HEK293 (cell line): ENCODE measurements around the gene MDM4.
A peak's percentile ranks its signal among the peaks of the same experiment; 100 is the strongest.

Source experiments
- GLIS1 ChIP-seq: fragments of 450-650 bp; formaldehyde crosslinking; IDR thresholded peaks from 2 replicates; pipeline ENCODE4 v1.5.1; 2016; ENCODE audit warnings: missing biosample characterization, missing genetic modification characterization
- KLF16 ChIP-seq: fragments of 450-650 bp; formaldehyde crosslinking; IDR thresholded peaks from 2 replicates; pipeline ENCODE4 v1.5.1; 2017; ENCODE audit warnings: missing biosample characterization, missing genetic modification characterization
- ZBTB7A ChIP-seq: fragments of 450-650 bp; formaldehyde crosslinking; IDR thresholded peaks from 2 replicates; pipeline ENCODE4 v1.5.1; 2016; ENCODE audit warnings: low read depth, missing biosample characterization, missing genetic modification characterization
- ZIC2 ChIP-seq: fragments of 450-650 bp; formaldehyde crosslinking; IDR thresholded peaks from 2 replicates; pipeline ENCODE4 v1.5.1; 2016; ENCODE audit warnings: missing biosample characterization, missing genetic modification characterization
- ZNF239 ChIP-seq: fragments of 450-650 bp; formaldehyde crosslinking; IDR thresholded peaks from 2 replicates; pipeline ENCODE4 v1.5.1; 2016; ENCODE audit warnings: missing biosample characterization, missing genetic modification characterization
- ZNF24 ChIP-seq: fragments of 450-650 bp; formaldehyde crosslinking; IDR thresholded peaks from 2 replicates; pipeline ENCODE4 v1.5.1; 2016; ENCODE audit warnings: missing biosample characterization, missing genetic modification characterization
- ZNF292 ChIP-seq: fragments of 450-650 bp; formaldehyde crosslinking; IDR thresholded peaks from 2 replicates; pipeline ENCODE4 v1.5.1; 2016; ENCODE audit warnings: low read depth, missing biosample characterization, missing genetic modification characterization, borderline replicate concordance
- ZNF404 ChIP-seq: fragments of 450-650 bp; formaldehyde crosslinking; IDR thresholded peaks from 2 replicates; pipeline ENCODE4 v1.5.1; 2017; ENCODE audit warnings: missing biosample characterization, missing genetic modification characterization
- ZNF423 ChIP-seq: fragments of 450-650 bp; formaldehyde crosslinking; IDR thresholded peaks from 2 replicates; pipeline ENCODE4 v1.5.1; 2016; ENCODE audit warnings: missing biosample characterization, missing genetic modification characterization
- ZNF433 ChIP-seq: fragments of 450-650 bp; formaldehyde crosslinking; IDR thresholded peaks from 2 replicates; pipeline ENCODE4 v1.5.1; 2016; ENCODE audit warnings: missing biosample characterization, missing genetic modification characterization, low read depth
- ZNF558 ChIP-seq: fragments of 450-650 bp; formaldehyde crosslinking; IDR thresholded peaks from 2 replicates; pipeline ENCODE4 v1.5.1; 2016; ENCODE audit warnings: missing biosample characterization, missing genetic modification characterization
- ZNF561 ChIP-seq: fragments of 450-650 bp; IDR thresholded peaks from 2 replicates; pipeline ENCODE4 v1.5.1; 2018; ENCODE audit warnings: missing biosample characterization, missing genetic modification characterization, borderline replicate concordance
- ZNF626 ChIP-seq: fragments of 450-650 bp; sonication (Bioruptor Pico); formaldehyde crosslinking; IDR thresholded peaks from 2 replicates; pipeline ENCODE4 v1.5.1; 2018; ENCODE audit warnings: missing biosample characterization, missing genetic modification characterization, inconsistent platforms
- ZNF629 ChIP-seq: fragments of 450-650 bp; formaldehyde crosslinking; IDR thresholded peaks from 2 replicates; pipeline ENCODE4 v1.5.1; 2017; ENCODE audit warnings: missing biosample characterization, missing genetic modification characterization
- ZNF785 ChIP-seq: fragments of 450-650 bp; formaldehyde crosslinking; IDR thresholded peaks from 2 replicates; pipeline ENCODE4 v1.5.1; 2016; ENCODE audit warnings: missing biosample characterization, missing genetic modification characterization
- TF ChIP-seq, protein P1 (sequence below): fragments of 450-650 bp; formaldehyde crosslinking; IDR thresholded peaks from 2 replicates; pipeline ENCODE4 v1.5.1; 2016; ENCODE audit warnings: missing biosample characterization, missing genetic modification characterization, borderline replicate concordance
- TF ChIP-seq, protein P2 (sequence below): fragments of 450-650 bp; formaldehyde crosslinking; IDR thresholded peaks from 2 replicates; pipeline ENCODE4 v1.5.1; 2016; ENCODE audit warnings: missing biosample characterization, missing genetic modification characterization
- TF ChIP-seq, protein P3 (sequence below): fragments of 450-650 bp; formaldehyde crosslinking; conservative IDR thresholded peaks from 2 replicates; pipeline ENCODE4 v1.5.1; 2016; ENCODE audit warnings: low read depth, missing biosample characterization, missing genetic modification characterization
- TF ChIP-seq, protein P4 (sequence below): fragments of 450-650 bp; IDR thresholded peaks from 2 replicates; pipeline ENCODE4 v1.5.1; 2018; ENCODE audit warnings: missing biosample characterization, missing genetic modification characterization
- TF ChIP-seq, protein P5 (sequence below): fragments of 450-650 bp; formaldehyde crosslinking; IDR thresholded peaks from 2 replicates; pipeline ENCODE4 v1.5.1; 2017; ENCODE audit warnings: missing biosample characterization, mild to moderate bottlenecking, missing genetic modification characterization, moderate library complexity
- TF ChIP-seq, protein P6 (sequence below): fragments of 450-650 bp; formaldehyde crosslinking; IDR thresholded peaks from 2 replicates; pipeline ENCODE4 v1.5.1; 2016; ENCODE audit warnings: missing biosample characterization, missing genetic modification characterization

The MDM4 gene

DNA sequence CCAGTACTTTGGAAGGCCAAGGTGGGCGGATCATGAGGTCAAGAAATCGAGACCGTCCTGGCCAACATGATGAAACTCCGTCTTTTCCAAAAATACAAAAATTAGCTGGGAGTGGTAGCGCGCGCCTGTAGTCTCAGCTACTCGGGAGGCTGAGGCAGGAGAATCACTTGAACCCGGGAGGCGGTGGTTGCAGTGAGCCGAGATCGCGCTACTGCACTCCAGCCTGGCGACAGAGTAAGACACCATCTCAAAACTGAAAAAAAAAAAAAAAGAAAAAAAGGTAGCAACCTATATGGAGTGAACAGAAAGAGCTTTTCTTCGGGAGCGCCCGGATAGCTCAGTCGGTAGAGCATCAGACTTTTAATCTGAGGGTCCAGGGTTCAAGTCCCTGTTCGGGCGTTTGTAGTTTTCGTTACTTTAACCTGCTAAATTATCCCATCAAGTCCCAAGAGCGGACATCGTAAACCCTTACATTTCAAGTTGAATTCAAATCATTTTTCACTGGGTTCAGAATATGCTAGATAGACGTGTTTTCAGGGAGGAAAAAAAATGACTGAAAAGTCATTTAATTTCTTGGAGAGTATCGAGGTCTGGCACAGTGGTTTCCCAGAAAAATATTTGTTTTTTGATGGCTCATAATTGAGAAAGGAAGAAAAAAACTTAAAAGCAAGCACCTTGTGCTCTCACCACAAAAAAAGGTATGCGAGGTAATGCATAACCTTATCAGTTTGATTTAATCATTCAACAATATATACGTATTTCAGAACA lies 9.8 kb upstream of the MDM4 start (continued):
- TF ChIP-seq, protein P1, sequence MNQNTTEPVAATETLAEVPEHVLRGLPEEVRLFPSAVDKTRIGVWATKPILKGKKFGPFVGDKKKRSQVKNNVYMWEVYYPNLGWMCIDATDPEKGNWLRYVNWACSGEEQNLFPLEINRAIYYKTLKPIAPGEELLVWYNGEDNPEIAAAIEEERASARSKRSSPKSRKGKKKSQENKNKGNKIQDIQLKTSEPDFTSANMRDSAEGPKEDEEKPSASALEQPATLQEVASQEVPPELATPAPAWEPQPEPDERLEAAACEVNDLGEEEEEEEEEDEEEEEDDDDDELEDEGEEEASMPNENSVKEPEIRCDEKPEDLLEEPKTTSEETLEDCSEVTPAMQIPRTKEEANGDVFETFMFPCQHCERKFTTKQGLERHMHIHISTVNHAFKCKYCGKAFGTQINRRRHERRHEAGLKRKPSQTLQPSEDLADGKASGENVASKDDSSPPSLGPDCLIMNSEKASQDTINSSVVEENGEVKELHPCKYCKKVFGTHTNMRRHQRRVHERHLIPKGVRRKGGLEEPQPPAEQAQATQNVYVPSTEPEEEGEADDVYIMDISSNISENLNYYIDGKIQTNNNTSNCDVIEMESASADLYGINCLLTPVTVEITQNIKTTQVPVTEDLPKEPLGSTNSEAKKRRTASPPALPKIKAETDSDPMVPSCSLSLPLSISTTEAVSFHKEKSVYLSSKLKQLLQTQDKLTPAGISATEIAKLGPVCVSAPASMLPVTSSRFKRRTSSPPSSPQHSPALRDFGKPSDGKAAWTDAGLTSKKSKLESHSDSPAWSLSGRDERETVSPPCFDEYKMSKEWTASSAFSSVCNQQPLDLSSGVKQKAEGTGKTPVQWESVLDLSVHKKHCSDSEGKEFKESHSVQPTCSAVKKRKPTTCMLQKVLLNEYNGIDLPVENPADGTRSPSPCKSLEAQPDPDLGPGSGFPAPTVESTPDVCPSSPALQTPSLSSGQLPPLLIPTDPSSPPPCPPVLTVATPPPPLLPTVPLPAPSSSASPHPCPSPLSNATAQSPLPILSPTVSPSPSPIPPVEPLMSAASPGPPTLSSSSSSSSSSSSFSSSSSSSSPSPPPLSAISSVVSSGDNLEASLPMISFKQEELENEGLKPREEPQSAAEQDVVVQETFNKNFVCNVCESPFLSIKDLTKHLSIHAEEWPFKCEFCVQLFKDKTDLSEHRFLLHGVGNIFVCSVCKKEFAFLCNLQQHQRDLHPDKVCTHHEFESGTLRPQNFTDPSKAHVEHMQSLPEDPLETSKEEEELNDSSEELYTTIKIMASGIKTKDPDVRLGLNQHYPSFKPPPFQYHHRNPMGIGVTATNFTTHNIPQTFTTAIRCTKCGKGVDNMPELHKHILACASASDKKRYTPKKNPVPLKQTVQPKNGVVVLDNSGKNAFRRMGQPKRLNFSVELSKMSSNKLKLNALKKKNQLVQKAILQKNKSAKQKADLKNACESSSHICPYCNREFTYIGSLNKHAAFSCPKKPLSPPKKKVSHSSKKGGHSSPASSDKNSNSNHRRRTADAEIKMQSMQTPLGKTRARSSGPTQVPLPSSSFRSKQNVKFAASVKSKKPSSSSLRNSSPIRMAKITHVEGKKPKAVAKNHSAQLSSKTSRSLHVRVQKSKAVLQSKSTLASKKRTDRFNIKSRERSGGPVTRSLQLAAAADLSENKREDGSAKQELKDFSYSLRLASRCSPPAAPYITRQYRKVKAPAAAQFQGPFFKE (tag by site-specific recombination): no peak
- TF ChIP-seq ZBTB7A (tag by site-specific recombination): peak; percentile 61; the same call in 1 of the 2 replicates
- TF ChIP-seq ZNF404 (tag by site-specific recombination): no peak
- TF ChIP-seq, protein P2, sequence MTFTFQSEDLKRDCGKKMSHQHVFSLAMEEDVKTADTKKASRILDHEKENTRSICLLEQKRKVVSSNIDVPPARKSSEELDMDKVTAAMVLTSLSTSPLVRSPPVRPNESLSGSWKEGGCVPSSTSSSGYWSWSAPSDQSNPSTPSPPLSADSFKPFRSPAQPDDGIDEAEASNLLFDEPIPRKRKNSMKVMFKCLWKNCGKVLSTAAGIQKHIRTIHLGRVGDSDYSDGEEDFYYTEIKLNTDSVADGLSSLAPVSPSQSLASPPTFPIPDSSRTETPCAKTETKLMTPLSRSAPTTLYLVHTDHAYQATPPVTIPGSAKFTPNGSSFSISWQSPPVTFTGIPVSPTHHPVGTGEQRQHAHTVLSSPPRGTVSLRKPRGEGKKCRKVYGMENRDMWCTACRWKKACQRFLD (tag by site-specific recombination): no peak
- TF ChIP-seq KLF16: peak; percentile 84; the same call in 1 of the 2 replicates
- no peak for TF ChIP-seq ZNF433 (tag by site-specific recombination)
- TF ChIP-seq ZNF558 (tag by site-specific recombination): peak; percentile 74; the same call in 1 of the 2 replicates
- no peak for TF ChIP-seq ZNF561 (tag by site-specific recombination)
- TF ChIP-seq, protein P3, sequence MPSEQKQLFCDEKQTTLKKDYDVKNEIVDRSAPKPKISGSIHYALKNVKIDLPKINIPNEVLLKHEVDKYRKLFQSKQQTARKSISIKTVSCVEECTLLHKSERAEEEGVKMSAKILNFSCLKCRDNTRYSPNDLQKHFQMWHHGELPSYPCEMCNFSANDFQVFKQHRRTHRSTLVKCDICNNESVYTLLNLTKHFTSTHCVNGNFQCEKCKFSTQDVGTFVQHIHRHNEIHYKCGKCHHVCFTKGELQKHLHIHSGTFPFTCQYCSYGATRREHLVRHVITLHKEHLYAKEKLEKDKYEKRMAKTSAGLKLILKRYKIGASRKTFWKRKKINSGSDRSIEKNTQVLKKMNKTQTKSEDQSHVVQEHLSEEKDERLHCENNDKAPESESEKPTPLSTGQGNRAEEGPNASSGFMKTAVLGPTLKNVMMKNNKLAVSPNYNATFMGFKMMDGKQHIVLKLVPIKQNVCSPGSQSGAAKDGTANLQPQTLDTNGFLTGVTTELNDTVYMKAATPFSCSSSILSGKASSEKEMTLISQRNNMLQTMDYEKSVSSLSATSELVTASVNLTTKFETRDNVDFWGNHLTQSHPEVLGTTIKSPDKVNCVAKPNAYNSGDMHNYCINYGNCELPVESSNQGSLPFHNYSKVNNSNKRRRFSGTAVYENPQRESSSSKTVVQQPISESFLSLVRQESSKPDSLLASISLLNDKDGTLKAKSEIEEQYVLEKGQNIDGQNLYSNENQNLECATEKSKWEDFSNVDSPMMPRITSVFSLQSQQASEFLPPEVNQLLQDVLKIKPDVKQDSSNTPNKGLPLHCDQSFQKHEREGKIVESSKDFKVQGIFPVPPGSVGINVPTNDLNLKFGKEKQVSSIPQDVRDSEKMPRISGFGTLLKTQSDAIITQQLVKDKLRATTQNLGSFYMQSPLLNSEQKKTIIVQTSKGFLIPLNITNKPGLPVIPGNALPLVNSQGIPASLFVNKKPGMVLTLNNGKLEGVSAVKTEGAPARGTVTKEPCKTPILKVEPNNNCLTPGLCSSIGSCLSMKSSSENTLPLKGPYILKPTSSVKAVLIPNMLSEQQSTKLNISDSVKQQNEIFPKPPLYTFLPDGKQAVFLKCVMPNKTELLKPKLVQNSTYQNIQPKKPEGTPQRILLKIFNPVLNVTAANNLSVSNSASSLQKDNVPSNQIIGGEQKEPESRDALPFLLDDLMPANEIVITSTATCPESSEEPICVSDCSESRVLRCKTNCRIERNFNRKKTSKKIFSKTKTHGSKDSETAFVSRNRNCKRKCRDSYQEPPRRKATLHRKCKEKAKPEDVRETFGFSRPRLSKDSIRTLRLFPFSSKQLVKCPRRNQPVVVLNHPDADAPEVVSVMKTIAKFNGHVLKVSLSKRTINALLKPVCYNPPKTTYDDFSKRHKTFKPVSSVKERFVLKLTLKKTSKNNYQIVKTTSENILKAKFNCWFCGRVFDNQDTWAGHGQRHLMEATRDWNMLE (tag by site-specific recombination): no peak; the same call in 1 of the 2 replicates
- no peak for TF ChIP-seq ZNF785 (tag by site-specific recombination)
- TF ChIP-seq, protein P4, sequence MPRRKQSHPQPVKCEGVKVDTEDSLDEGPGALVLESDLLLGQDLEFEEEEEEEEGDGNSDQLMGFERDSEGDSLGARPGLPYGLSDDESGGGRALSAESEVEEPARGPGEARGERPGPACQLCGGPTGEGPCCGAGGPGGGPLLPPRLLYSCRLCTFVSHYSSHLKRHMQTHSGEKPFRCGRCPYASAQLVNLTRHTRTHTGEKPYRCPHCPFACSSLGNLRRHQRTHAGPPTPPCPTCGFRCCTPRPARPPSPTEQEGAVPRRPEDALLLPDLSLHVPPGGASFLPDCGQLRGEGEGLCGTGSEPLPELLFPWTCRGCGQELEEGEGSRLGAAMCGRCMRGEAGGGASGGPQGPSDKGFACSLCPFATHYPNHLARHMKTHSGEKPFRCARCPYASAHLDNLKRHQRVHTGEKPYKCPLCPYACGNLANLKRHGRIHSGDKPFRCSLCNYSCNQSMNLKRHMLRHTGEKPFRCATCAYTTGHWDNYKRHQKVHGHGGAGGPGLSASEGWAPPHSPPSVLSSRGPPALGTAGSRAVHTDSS: no peak
- 0 out of 2 replicates have a peak, but pooled peaks have one; percentile 13 for TF ChIP-seq ZNF626 (tag by site-specific recombination)
- TF ChIP-seq, protein P5, sequence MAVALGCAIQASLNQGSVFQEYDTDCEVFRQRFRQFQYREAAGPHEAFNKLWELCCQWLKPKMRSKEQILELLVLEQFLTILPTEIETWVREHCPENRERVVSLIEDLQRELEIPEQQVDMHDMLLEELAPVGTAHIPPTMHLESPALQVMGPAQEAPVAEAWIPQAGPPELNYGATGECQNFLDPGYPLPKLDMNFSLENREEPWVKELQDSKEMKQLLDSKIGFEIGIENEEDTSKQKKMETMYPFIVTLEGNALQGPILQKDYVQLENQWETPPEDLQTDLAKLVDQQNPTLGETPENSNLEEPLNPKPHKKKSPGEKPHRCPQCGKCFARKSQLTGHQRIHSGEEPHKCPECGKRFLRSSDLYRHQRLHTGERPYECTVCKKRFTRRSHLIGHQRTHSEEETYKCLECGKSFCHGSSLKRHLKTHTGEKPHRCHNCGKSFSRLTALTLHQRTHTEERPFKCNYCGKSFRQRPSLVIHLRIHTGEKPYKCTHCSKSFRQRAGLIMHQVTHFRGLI: peak; percentile 52; the same call in 1 of the 2 replicates
- no peak for TF ChIP-seq GLIS1 (tag by site-specific recombination)
- no peak for TF ChIP-seq ZIC2 (tag by site-specific recombination)
- no peak for TF ChIP-seq ZNF239
- peak; percentile 81 for TF ChIP-seq ZNF24 (tag by site-specific recombination)
- TF ChIP-seq, protein P6, sequence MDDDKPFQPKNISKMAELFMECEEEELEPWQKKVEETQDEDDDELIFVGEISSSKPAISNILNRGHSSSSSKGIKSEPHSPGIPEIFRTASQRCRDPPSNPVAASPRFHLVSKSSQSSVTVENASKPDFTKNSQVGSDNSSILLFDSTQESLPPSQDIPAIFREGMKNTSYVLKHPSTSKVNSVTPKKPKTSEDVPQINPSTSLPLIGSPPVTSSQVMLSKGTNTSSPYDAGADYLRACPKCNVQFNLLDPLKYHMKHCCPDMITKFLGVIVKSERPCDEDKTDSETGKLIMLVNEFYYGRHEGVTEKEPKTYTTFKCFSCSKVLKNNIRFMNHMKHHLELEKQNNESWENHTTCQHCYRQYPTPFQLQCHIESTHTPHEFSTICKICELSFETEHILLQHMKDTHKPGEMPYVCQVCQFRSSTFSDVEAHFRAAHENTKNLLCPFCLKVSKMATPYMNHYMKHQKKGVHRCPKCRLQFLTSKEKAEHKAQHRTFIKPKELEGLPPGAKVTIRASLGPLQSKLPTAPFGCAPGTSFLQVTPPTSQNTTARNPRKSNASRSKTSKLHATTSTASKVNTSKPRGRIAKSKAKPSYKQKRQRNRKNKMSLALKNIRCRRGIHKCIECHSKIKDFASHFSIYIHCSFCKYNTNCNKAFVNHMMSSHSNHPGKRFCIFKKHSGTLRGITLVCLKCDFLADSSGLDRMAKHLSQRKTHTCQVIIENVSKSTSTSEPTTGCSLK: no peak
- no peak for TF ChIP-seq ZNF292
- TF ChIP-seq ZNF629 (tag by site-specific recombination): peak; percentile 72
- no peak for TF ChIP-seq ZNF423
